Measurements from ENCODE around the gene DHX32.

DNA sequence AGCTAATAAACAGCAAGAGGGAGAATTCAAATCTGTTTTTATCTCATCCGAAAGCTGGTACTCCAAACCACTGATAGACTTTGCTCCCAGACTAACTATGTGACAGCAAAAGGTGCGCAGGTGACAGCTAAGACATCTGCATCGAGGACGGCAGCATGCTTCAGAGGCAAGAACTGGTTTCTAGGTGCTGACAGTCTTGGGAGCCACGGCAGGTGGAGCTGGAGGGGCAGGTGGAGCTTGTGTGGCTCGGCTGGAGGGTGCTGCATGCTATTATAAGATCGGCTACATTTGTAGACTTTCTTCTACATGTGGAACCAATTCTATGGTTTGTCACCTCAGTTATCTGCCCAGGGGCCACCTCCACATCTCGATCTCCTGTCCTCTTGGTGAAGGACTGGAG is 83.7 kb downstream of the DHX32 start:
- TF ChIP-seq, protein P1, sequence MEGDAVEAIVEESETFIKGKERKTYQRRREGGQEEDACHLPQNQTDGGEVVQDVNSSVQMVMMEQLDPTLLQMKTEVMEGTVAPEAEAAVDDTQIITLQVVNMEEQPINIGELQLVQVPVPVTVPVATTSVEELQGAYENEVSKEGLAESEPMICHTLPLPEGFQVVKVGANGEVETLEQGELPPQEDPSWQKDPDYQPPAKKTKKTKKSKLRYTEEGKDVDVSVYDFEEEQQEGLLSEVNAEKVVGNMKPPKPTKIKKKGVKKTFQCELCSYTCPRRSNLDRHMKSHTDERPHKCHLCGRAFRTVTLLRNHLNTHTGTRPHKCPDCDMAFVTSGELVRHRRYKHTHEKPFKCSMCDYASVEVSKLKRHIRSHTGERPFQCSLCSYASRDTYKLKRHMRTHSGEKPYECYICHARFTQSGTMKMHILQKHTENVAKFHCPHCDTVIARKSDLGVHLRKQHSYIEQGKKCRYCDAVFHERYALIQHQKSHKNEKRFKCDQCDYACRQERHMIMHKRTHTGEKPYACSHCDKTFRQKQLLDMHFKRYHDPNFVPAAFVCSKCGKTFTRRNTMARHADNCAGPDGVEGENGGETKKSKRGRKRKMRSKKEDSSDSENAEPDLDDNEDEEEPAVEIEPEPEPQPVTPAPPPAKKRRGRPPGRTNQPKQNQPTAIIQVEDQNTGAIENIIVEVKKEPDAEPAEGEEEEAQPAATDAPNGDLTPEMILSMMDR (conservative IDR thresholded peaks at IDR 0.05; ENCODE audit: low read depth, low read length) = no peak
- TF ChIP-seq RAD21 (IDR thresholded peaks at IDR 0.05; ENCODE audit: low read length) = no peak
- no peak for TF ChIP-seq POLR2A (IDR thresholded peaks at IDR 0.05; ENCODE audit: low read depth, low read length)
- TF ChIP-seq MAZ (IDR thresholded peaks at IDR 0.05; ENCODE audit: borderline replicate concordance, low read depth, low read length) = no peak
- TF ChIP-seq MAFK (IDR thresholded peaks at IDR 0.05; ENCODE audit: low read depth, low read length) = no peak
- TF ChIP-seq BHLHE40 (IDR thresholded peaks at IDR 0.05; ENCODE audit: low read depth, low read length) = no peak
- no peak for TF ChIP-seq RCOR1 (IDR thresholded peaks at IDR 0.05; ENCODE audit: insufficient replicate concordance, low read length)
- TF ChIP-seq, protein P2, sequence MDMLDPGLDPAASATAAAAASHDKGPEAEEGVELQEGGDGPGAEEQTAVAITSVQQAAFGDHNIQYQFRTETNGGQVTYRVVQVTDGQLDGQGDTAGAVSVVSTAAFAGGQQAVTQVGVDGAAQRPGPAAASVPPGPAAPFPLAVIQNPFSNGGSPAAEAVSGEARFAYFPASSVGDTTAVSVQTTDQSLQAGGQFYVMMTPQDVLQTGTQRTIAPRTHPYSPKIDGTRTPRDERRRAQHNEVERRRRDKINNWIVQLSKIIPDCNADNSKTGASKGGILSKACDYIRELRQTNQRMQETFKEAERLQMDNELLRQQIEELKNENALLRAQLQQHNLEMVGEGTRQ (IDR thresholded peaks at IDR 0.05; ENCODE audit: low read depth, low read length) = no peak
- no peak for TF ChIP-seq CEBPB (IDR thresholded peaks at IDR 0.05; ENCODE audit: low read depth, low read length)
- TF ChIP-seq, protein P3, sequence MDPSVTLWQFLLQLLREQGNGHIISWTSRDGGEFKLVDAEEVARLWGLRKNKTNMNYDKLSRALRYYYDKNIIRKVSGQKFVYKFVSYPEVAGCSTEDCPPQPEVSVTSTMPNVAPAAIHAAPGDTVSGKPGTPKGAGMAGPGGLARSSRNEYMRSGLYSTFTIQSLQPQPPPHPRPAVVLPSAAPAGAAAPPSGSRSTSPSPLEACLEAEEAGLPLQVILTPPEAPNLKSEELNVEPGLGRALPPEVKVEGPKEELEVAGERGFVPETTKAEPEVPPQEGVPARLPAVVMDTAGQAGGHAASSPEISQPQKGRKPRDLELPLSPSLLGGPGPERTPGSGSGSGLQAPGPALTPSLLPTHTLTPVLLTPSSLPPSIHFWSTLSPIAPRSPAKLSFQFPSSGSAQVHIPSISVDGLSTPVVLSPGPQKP (IDR thresholded peaks at IDR 0.05; ENCODE audit: borderline replicate concordance, low read depth, low read length) = no peak
- TF ChIP-seq SMC3 (IDR thresholded peaks at IDR 0.05; ENCODE audit: low read depth, low read length) = no peak
- no peak for TF ChIP-seq MXI1 (IDR thresholded peaks at IDR 0.05; ENCODE audit: borderline replicate concordance, low read depth, low read length)
- TF ChIP-seq CHD1 (IDR thresholded peaks at IDR 0.05; ENCODE audit: low read depth, low read length) = no peak
- no peak for TF ChIP-seq RFX5 (IDR thresholded peaks at IDR 0.05; ENCODE audit: low read depth, low read length)

Data from IMR-90 (cell line).